ENCODE data around the gene CPZ. TPM values are rescaled to one million over a fixed set of nuclear protein-coding genes. Genes with fewer than 3 reads are reported as not detected.
"Not testable (repeated sequence)": the region's sequence is repeated elsewhere in the genome, so short reads cannot be mapped to it uniquely, and the experiment has no call there.

Gene CPZ
- total RNA-seq, 1 donor from 2014 or later = 0.86 TPM

- TF ChIP-seq, protein P1, sequence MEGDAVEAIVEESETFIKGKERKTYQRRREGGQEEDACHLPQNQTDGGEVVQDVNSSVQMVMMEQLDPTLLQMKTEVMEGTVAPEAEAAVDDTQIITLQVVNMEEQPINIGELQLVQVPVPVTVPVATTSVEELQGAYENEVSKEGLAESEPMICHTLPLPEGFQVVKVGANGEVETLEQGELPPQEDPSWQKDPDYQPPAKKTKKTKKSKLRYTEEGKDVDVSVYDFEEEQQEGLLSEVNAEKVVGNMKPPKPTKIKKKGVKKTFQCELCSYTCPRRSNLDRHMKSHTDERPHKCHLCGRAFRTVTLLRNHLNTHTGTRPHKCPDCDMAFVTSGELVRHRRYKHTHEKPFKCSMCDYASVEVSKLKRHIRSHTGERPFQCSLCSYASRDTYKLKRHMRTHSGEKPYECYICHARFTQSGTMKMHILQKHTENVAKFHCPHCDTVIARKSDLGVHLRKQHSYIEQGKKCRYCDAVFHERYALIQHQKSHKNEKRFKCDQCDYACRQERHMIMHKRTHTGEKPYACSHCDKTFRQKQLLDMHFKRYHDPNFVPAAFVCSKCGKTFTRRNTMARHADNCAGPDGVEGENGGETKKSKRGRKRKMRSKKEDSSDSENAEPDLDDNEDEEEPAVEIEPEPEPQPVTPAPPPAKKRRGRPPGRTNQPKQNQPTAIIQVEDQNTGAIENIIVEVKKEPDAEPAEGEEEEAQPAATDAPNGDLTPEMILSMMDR (conservative IDR thresholded peaks at IDR 0.05; ENCODE audit: low read depth, low read length) = no peak
- H3K4me3 ChIP-seq (ENCODE audit: low read depth, low read length) = no peak overlapping the region
- DNase-seq (ENCODE audit: low read depth) = no peak
Observed at GRCh38 chr4:8615366-8615765, 22.8 kb downstream of the CPZ start.

DNA sequence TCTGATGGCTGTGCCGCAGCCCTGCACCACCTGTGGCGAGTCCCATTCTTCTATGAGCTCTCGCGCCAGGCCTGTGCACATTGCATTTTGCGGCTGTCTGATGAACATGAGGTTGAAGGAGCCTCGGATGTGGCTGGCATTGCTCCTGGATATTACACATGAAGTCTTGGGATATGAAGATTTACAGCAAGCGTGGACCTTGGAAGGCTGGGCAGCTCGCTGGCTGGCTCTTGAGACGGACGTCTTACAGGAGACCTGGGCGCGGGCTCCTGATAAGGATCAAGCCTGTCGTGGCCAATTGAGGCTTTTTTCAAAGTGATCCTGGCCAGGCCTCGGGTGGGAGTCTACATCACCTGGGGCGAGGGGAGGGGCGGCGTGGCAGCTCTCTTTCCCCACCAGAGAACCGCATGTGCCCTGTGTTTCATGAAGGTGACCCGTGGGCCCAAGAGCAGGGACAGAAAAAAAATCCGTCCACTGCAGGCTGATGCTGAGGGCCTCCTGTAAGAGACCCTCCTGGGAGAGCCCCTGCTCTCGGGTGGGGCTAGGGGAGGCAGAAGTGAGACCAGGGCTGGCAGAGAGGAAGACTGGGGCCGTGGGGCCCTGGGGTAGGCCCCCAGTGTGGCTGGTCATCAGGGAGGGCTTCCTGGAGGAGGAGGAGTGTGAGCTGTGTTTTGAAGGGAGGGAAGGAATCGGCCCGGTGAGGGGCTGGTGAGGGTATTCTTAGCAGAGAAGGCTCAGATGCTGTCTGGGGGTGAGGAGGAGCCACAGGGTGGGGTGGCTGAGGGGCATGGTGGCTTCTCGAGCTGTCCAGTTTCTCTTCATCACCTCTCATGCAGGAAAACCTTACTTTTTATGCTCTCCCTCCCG lies 23.6 kb downstream of the CPZ start:
- H3K4me3 ChIP-seq (ENCODE audit: low read depth, low read length) = no peak overlapping the region
- DNase-seq (ENCODE audit: low read depth) = no peak
- TF ChIP-seq, protein P1 (conservative IDR thresholded peaks at IDR 0.05; ENCODE audit: low read depth, low read length) = no peak

GRCh38 chr4:8616831-8617230 lies 24.3 kb downstream of the CPZ start:
- TF ChIP-seq, protein P1 (conservative IDR thresholded peaks at IDR 0.05; ENCODE audit: low read depth, low read length) = no peak
- H3K4me3 ChIP-seq (ENCODE audit: low read depth, low read length) = no peak overlapping the region
- no peak for DNase-seq (ENCODE audit: low read depth)

GRCh38 chr4:8617486-8618040 lies 25.0 kb downstream of the CPZ start:
- TF ChIP-seq, protein P1 (conservative IDR thresholded peaks at IDR 0.05; ENCODE audit: low read depth, low read length) = no peak
- DNase-seq (ENCODE audit: low read depth) = no peak
- H3K4me3 ChIP-seq (ENCODE audit: low read depth, low read length) = no peak overlapping the region

DNA sequence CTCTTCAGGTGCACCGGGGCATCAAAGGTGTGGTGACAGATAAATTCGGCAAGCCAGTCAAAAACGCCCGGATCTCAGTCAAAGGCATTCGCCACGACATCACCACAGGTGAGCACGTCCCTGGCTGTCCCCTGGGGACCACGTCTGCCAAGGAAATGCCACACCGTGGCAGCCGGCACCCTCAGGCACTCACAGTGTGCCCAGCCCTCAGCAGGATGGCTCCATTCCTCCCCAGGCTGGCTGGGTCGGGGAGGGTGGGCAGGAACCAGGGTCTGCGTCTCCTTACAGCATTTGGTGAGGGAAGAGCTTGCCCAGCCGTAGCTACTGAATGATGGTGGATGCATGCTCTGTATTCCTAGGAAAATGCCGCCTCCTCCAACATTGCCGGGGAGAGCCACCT lies 25.9 kb downstream of the CPZ start:
- no peak overlapping the region for H3K4me3 ChIP-seq (ENCODE audit: low read depth, low read length)
- no peak for DNase-seq (ENCODE audit: low read depth)
- TF ChIP-seq, protein P1 (conservative IDR thresholded peaks at IDR 0.05; ENCODE audit: low read depth, low read length) = no peak

DNA sequence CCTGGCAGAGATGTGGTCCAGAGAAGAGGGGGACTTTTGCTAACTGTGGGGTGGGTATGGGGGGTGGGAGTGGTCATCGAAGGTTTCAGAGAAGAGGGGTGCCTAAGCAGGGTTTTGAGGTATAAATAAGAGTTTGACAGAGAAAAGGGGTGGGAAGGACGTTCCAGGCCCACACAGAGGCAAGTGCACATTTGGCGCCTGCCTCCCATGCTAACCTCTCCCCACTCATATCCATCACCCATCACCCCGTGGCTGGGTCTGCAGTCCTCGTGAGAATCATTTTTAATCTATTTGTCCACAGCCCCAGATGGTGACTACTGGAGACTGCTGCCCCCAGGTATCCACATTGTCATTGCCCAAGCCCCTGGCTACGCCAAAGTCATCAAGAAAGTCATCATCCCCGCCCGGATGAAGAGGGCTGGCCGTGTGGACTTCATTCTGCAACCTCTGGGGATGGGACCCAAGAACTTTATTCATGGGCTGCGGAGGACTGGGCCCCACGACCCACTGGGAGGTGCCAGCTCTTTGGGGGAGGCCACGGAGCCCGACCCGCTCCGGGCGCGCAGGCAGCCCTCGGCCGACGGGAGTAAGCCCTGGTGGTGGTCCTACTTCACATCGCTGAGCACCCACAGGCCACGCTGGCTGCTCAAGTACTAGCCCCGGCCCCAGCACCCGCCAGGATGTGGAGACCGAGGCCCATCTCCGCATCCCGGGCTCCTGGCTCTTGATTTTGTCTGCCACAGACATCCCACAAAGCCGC lies 26.6 kb downstream of the CPZ start:
- no peak overlapping the region for H3K4me3 ChIP-seq (ENCODE audit: low read depth, low read length)
- TF ChIP-seq, protein P1 (conservative IDR thresholded peaks at IDR 0.05; ENCODE audit: low read depth, low read length) = no peak
- no peak for DNase-seq (ENCODE audit: low read depth)

DNA sequence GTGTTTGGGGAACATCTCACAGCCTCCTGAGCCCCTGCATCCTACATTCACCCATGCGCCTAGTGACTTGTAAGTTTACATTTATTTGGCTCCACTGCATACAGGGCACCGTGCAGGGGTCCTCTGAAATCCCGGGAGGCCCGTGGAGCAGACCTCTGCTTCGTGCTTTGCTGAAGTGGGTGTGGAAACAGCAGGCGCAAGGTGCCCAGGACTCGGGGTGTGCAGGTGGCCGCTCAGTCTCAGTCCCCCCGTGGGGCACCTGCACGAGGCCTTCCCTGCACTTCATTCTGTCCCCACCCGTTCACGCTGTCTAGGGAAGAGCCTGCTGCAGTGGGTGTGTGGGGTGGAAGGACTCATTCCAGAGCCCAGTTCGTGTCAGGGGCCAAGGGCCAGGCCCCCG lies 28.6 kb downstream of the CPZ start:
- not testable (repeated sequence) for DNase-seq (ENCODE audit: low read depth); H3K4me3 ChIP-seq (ENCODE audit: low read depth, low read length)

- not testable (repeated sequence) for H3K4me3 ChIP-seq (ENCODE audit: low read depth, low read length); DNase-seq (ENCODE audit: low read depth)
Observed at GRCh38 chr4:8624601-8625272, 32.2 kb downstream of the CPZ start.

DNA sequence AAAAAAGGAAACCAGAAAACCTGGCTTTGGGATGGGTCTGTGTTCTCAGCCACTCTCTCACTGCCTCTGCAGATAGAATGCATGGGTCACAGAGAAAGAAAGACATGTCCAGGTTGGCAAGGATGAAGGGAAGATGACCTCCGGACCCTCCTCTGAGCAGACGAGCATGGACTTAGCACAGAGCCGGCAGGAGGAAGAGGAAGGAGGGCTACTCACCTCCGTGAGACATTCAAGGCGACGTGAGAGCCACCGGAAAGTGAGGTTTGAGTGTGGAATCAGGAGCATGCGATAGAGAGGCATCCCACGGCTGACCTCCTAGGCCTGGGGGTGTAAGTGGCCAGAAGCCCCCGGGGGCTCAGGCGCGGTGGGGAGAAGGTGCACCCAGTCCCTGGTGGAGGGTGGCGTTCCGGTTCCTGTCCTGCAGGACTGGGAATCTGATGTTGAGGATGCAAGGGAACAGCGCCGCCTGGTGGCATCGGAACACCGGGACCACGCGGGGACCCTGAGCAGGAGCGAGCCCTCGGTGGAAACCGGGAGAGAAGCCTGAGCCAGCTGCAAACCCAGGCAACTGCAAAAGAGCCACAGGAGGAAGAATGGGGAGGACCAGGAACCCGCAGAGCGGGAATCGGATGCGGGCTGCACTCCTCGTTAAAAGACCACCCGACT lies 37.8 kb downstream of the CPZ start:
- H3K4me3 ChIP-seq (ENCODE audit: low read depth, low read length); DNase-seq (ENCODE audit: low read depth): not testable (repeated sequence)

DNA sequence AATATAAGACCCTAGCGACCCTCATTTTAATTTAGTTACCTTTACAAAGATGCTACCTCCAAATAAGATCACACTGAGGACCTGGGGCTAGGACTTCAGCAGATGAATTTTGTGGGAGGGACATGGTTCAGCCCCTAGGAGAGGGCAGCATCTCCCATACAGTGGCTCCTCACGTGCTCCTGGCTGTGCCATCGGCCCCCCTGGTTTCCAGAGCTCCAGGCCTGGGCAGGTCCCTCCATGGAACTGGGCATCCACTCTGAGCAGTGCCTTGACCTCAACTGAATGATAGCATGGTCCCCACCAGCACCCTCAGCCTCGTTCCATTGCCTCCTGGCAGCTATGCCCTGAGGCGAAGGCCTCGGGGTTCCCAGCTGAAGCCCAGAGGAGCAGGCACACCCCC lies 39.3 kb downstream of the CPZ start:
- not testable (repeated sequence) for H3K4me3 ChIP-seq (ENCODE audit: low read depth, low read length); DNase-seq (ENCODE audit: low read depth)
